ENCODE data around the gene COL23A1.

The COL23A1 gene

DNA sequence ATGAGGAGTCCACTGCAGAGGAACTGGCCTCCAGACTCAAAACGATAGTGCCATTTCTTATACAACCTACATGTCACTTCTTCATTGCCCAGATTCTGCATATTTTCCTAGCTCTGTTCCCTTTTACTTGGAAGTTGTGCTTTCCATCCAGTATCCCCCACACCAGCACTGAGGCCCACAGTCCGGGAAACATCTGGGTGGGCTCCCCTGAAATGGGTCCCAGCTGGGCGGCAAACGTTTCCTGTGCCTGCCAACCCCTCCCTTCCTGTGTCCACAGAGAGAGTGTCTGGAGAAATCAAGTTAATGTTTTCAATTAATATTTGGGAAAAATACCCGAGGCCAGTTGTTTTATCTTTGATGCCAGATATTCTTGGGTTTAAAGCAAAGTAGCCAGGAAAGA is 111.8 kb downstream of the COL23A1 start:
- no peak for DNase-seq (ENCODE audit: low read depth in 2 of 2, low spot score in 1 of 2)

DNA sequence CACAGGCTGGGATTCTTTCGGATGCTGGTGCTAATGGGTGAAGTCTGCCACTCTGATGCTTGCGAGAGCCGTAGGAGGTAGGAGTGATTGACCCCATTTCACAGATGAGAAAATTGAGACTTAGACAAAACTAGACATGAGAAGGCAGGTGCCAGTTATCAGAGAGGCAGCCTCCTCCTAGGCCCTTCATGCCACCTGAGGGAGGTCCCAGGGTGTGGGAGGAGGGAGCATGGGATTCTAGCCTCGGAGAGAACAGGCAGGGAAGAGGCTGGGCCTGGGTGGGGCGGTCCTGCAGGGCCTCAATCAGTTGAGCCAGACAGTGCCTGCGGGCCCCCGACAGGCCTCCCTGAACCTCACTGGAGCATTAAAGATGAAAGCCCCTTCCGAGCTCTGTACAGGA is 112.4 kb downstream of the COL23A1 start:
- no peak for DNase-seq (ENCODE audit: low read depth in 2 of 2, low spot score in 1 of 2)

- no peak for DNase-seq (ENCODE audit: low read depth in 2 of 2, low spot score in 1 of 2)
Measured at GRCh38 chr5:178476972-178477754, 113.0 kb downstream of the COL23A1 start.

DNA sequence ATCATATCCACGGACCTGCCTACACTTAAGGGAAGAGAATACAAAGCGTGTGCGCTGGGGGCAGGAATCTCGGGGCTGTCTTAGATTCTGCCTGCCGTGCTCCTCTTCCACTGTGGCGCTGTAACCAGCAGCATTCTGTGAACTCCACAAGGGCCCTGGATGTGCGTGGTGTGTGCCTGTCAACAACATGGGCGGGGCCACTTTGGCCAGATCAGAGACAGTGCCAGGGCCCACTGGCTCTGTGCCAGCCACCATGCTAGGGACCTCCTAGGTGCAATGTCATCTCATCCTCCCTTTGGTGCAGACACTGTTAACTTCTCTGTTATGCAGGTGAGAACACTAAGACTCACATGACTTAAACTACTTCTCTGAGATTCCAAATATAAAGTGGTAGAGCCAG is 113.7 kb downstream of the COL23A1 start:
- no peak for DNase-seq (ENCODE audit: low read depth in 2 of 2, low spot score in 1 of 2)

DNA sequence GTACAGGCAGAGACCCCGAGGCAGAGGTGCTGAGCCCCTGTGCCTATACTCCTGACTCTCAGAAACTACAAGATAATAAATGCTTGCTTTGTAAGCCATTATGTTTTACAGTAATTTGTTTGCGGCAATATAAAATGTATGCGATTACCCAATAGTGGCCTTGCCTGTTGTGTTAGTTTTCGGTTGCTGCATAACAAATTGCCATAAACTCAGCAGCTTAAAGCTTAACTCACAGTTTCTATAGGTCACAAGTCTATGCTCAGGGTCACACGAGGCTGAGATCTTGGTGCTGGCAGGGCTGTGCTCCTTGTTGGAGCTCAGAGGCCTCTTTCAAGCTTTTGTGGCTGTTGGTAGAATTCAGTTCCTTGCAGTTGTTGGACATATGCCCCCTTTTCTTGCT is 114.8 kb downstream of the COL23A1 start:
- DNase-seq (ENCODE audit: low read depth in 2 of 2, low spot score in 1 of 2): no peak

GRCh38 chr5:178474562-178475184 is 115.5 kb downstream of the COL23A1 start:
- no peak for DNase-seq (ENCODE audit: low read depth in 2 of 2, low spot score in 1 of 2)

DNA sequence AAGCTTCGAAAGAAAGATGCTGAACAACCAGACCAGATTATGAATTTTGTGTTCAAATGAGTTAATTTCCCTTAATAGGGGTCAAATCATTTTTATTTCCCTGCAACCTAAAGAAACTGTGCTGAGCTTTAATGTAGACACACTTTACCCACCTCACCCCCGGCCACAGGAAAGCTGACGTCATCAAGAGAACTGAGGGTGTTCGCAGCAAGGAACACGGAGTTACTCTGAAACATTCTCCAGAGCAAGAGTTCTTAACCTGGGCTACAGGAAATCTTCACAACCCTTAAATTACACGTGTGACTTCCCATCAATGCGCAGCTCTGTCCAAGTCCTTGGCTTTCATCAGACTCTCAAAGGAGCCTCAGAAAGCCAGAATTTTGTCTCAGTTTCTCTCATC is 116.3 kb downstream of the COL23A1 start:
- DNase-seq (ENCODE audit: low read depth in 2 of 2, low spot score in 1 of 2): no peak

DNA sequence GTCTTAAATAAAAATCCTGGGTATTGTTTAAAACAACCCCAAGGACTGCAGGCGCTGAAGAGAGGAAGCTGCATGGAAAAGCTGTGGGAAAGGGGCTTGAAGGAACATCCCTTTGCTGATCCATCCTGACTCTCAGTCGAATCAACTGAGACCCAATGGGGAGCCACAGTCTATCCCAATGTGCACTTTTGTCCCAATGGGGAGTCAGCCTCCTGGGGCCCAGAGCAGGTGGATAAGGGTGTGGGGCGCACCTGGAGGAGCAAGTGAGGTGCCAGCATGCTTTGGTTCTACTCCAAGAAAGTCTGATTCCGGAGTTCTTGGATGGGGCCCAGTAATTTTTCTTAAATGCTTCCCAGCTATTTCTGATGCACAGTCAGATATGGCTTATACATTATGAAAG is 118.1 kb downstream of the COL23A1 start:
- DNase-seq (ENCODE audit: low read depth in 2 of 2, low spot score in 1 of 2): no peak

- DNase-seq (ENCODE audit: low read depth in 2 of 2, low spot score in 1 of 2): no peak
Measured at GRCh38 chr5:178471711-178472110, 118.5 kb downstream of the COL23A1 start.

DNA sequence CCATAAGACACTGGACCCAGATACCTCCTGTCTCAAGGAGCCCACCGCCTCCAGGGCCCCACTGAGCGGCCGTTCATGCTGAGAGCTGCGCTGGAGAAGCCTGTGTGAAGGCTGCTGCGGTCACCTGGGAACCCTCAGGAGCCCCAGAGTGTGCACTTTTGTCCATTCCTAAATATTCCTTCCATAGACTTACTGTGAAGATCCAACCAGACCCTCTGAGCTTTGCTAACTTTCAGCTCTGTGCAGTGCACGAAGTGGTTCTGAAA is 119.5 kb downstream of the COL23A1 start:
- no peak for DNase-seq (ENCODE audit: low read depth in 2 of 2, low spot score in 1 of 2)

- no peak for DNase-seq (ENCODE audit: low read depth in 2 of 2, low spot score in 1 of 2)
Measured at GRCh38 chr5:178469975-178470759, 120.0 kb downstream of the COL23A1 start.

- DNase-seq (ENCODE audit: low read depth in 2 of 2, low spot score in 1 of 2): no peak
Measured at GRCh38 chr5:178469011-178469974, 120.9 kb downstream of the COL23A1 start.

- DNase-seq (ENCODE audit: low read depth in 2 of 2, low spot score in 1 of 2): no peak
Measured at GRCh38 chr5:178468196-178468685, 122.0 kb downstream of the COL23A1 start.

DNA sequence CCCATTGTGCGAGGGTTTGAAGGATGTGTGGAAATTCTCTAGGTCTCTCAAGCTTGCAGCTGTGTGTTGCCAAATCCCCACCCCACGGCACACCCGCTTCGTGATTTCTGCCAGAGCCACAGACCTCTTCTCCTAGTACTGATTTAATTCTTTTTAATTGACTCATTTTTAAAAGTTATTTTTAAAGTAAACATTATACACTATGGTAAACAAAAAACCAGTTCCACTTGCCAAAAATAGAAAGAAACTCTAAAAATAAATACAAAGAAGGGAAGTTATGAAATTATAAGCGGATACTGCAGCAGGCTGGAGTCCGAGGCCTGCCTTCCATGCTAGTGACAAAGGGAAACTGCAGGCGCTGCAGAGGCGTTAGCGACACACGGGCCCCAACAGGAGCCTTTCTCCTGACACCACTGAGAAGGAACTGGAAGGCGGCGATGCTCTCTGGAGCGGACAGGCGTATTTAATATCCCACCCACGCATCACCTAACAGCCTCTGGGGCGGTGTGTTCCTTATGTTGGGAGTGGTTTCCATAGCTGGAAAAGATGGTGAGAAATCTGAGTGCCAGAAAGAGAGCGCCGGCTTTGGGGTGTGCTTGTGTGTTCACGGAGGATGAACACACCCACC is 122.5 kb downstream of the COL23A1 start:
- DNase-seq (ENCODE audit: low read depth in 2 of 2, low spot score in 1 of 2): no peak

DNA sequence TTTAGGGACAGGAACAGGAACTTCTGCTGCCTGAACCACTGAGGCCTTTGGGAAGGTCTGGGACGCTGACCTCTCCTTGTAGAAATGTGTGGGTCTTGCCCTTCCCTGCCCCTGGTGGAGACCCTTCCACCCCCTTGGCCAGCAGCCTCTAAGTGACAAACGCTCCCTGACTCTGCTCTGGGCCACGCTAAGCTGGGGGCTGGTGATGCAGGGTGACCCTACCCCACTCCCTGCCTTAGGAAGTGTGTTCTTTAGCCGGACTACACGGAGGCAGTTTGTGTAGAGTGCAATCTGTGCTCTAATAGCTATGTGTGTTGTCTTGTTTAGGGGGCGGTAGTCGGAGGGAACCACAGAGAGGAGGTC is 123.0 kb downstream of the COL23A1 start:
- no peak for DNase-seq (ENCODE audit: low read depth in 2 of 2, low spot score in 1 of 2)

- DNase-seq (ENCODE audit: low read depth in 2 of 2, low spot score in 1 of 2): no peak
Measured at GRCh38 chr5:178466342-178466741, 123.9 kb downstream of the COL23A1 start.

DNA sequence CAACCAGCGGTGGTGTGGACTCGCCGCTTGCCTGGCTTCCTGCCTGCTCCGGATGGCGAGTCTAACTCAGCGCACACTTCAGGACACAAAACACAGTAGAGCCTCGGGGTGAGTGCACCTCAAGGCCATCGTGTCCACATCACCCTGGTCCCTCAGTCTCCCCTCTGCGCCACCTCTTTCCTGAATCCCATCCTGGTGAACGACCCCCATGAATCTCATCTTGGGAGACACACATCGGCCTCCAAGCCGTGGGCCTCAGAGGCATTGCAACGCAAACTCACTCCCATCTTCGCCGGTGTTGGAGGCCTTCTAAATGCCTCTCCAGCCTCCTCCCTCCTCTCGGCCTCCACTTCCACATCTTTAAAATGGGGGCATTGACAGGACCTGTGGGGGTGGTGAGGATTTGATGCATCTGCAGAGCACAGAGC is 124.3 kb downstream of the COL23A1 start:
- no peak for DNase-seq (ENCODE audit: low read depth in 2 of 2, low spot score in 1 of 2)

DNA sequence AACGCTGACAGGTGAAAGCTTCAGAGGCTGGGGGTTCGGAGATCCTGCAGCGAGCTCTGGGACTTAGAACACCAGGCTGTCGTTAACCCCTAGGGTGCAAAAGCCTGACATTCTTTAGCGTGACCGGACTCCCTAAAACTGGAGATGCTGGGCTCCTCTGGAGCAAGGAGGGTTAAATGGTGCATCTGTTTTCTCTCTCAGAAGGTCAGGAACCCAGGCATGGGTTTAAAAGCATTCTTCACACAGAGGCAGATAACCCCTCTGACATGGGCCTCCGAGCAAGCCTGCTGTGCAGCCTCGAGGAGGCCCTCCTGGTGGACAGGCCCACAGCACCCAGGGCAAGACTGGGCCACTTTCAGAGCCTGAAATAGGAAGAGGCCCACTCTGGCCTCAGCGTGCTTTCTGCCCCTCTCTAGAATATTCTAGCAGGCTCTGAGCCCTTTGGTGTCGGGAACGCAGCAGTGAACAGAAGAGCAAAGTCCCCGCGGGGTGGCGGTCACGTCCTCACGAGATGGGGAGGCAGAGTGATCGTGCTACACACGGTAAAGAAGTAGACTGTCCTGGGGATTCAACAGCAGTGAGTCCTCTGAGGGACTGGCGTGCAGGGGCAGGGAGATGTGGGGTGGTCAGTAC is 124.8 kb downstream of the COL23A1 start:
- DNase-seq (ENCODE audit: low read depth in 2 of 2, low spot score in 1 of 2): no peak

GRCh38 chr5:178464431-178465048 is 125.7 kb downstream of the COL23A1 start:
- no peak for DNase-seq (ENCODE audit: low read depth in 2 of 2, low spot score in 1 of 2)
